ENCODE results near the gene ZNF672.

The ZNF672 gene

GRCh38 chr1:248891758-248892157 is 53.7 kb downstream of the ZNF672 start:
- DNase-seq = peak; percentile 34

GRCh38 chr1:248892590-248892989 is 54.6 kb downstream of the ZNF672 start:
- no peak for DNase-seq

GRCh38 chr1:248894837-248895236 is 56.8 kb downstream of the ZNF672 start:
- no peak for DNase-seq

GRCh38 chr1:248897412-248898337 is 59.7 kb downstream of the ZNF672 start:
- no peak for DNase-seq

All from hematopoietic multipotent progenitor cell treated with erythropoietin and hydrocortisone succinate and interleukin-3 and kit ligand, for 4 days (in vitro differentiated cells).